ENCODE data around the gene HAUS7.

HAUS7 gene

GRCh38 chrX:153470411-153471363 is at the start of gene HAUS7:
Gene HAUS7 (minus strand): TSS chrX:153470576. CDS start chrX:153470557, 19 bp downstream.
- peak; percentile 93 for DNase-seq (ENCODE audit: extremely low spot score)
- POLR2A ChIA-PET, result no interaction called here
- CTCF ChIA-PET, result interaction anchor here (0.6 to 3.7 kb wide), 13 partner anchors 10 to 529 kb away, joined by 3 to 21 read pairs (median 4); no protein-coding TSS in a partner anchor
- peak; percentile 65 for TF ChIP-seq CTCF (IDR thresholded peaks at IDR 0.05; ENCODE audit: control extremely low read depth, extremely low read depth, low read depth, missing control alignments)

DNA sequence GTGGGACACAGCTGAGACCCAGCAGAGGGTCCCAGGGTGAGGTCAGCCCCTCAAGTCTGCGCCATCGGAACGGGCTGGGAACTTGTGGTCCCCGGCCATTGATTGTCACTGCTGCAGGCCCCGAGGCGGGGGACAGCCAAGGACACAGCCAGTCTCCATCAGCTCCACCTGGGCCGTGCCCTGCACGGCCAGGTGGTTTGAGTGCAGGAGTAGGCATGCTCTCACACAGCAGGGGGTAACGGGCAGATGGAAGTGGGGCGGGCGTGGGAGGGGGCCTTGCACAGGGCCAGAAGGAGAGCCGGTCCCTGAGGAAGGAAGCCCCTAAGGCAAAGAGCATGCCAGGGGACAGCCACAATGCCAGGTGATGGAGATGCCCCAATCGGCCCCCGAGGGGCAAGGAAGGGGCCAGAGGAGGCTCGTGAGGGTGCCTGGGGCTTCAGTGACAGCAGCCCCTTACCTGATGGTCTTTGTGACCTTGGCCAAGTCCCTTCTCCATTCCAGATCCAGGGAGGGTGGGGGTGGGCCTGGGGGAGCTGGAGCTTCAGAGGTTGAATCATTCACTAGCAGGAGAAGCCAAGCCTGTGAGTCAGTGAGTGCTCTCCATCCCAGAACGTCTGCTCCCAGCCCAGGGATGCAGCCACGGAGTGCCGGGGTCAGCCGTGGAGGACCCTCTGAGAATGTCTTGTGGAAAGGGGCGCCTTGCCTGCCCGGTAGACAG is 49.4 kb upstream of the HAUS7 start:
- CTCF ChIA-PET, result interaction anchor here (1.1 to 1.3 kb wide), 2 partner anchors 13 to 19 kb away, joined by 3 read pairs; no protein-coding TSS in a partner anchor

GRCh38 chrX:153517946-153518834 is 47.8 kb upstream of the HAUS7 start:
- TF ChIP-seq CTCF (IDR thresholded peaks at IDR 0.05; ENCODE audit: control extremely low read depth, extremely low read depth, low read depth, missing control alignments), result no peak
- POLR2A ChIA-PET, result no interaction called here
- CTCF ChIA-PET, result no interaction called here
- no peak for DNase-seq (ENCODE audit: extremely low spot score)

More for the DNA sequence above, 49.4 kb upstream of the HAUS7 start:
- POLR2A ChIA-PET, result no interaction called here
- DNase-seq (ENCODE audit: extremely low spot score), result no peak
- no peak for TF ChIP-seq CTCF (IDR thresholded peaks at IDR 0.05; ENCODE audit: control extremely low read depth, extremely low read depth, low read depth, missing control alignments)

GRCh38 chrX:153517423-153517822 is 47.0 kb upstream of the HAUS7 start, which contains the start of gene ATP2B3:
Gene ATP2B3 (plus strand): TSS chrX:153517642. CDS start chrX:153536248, 18,606 bp downstream.
- POLR2A ChIA-PET, result no interaction called here
- no peak for DNase-seq (ENCODE audit: extremely low spot score)
- no peak for TF ChIP-seq CTCF (IDR thresholded peaks at IDR 0.05; ENCODE audit: control extremely low read depth, extremely low read depth, low read depth, missing control alignments)
- CTCF ChIA-PET, result no interaction called here

DNA sequence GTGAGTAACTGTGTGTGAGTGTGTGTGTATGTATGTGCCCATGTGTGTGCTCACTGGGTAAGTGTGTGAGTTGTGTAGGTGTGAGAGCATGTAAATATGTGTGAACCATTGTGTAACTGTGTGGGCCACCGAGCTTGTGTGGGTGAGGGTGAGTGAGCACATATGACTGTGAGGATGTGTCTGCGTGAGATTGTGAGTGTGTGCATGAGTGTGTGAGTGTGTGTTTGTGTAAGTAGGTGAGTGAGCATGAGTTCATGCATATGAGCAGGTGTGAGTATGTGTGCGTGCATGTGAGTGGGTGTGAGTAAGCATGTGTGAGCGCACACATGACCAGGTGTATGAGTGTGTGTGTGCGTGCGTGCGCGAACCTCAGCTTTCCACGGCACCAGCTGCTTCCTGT is 45.7 kb upstream of the HAUS7 start:
- ChIA-PET POLR2A (no interaction called here), CTCF (interaction anchor here (1.5 to 2.4 kb wide), 4 partner anchors 8 to 152 kb away, joined by 3 to 7 read pairs (median 4); no protein-coding TSS in a partner anchor)
- no peak for DNase-seq (ENCODE audit: extremely low spot score)
- TF ChIP-seq CTCF (IDR thresholded peaks at IDR 0.05; ENCODE audit: control extremely low read depth, extremely low read depth, low read depth, missing control alignments), result no peak

All from GM10248 (cell line).